Cardiac muscle cell (in vitro differentiated cells and primary cell): ENCODE results near the gene GRIP1. TPM values are rescaled to one million over a fixed set of nuclear protein-coding genes. Genes with fewer than 3 reads are reported as not detected.

Experiments
- DNase-seq, 2 donors: peaks; one replicate each; pipeline versions ENCODE4 v3.0.0 to v3.0.0-alpha.2; 2010 to 2017; ENCODE audit warnings: low read depth in 1 of 2, low spot score in 1 of 2
- H3K27ac ChIP-seq: fragments of 200-600 bp; sonication (generic); 2 replicates; pipeline ENCODE4 v1.5.1; 2016
- H3K27me3 ChIP-seq: fragments of 200-600 bp; sonication (generic); 2 replicates; pipeline ENCODE4 v1.6.0; 2016; ENCODE audit warnings: control low read depth
- H3K36me3 ChIP-seq: fragments of 200-600 bp; sonication (generic); 2 replicates; pipeline ENCODE4 v1.5.1; 2016; ENCODE audit warnings: control low read depth
- H3K4me1 ChIP-seq: fragments of 200-600 bp; sonication (generic); 2 replicates; pipeline ENCODE4 v1.8.1; 2017; ENCODE audit warnings: low read depth, mild to moderate bottlenecking, mixed run types
- H3K4me3 ChIP-seq: fragments of 200-600 bp; sonication (generic); 2 replicates; pipeline ENCODE4 v1.5.1; 2016; ENCODE audit warnings: mild to moderate bottlenecking
- H3K9me3 ChIP-seq: fragments of 200-600 bp; sonication (generic); 2 replicates; pipeline ENCODE4 v1.5.1; 2017; ENCODE audit warnings: low read depth, mild to moderate bottlenecking, control low read depth
- polyA plus RNA-seq: library from polyadenylated mRNA; unstranded; fragments of >200 nt; fragmentation: Nextera tagmentation; extraction: Ambion mirVana; gene quantifications from 2 replicates; pipeline ENCODE4 v1.2.1, GENCODE V29; 2016
- total RNA-seq: library from RNA; depleted of rRNA; stranded (reverse); fragments of >200 nt; gene quantifications from 2 replicates; pipeline ENCODE4 v1.2.3, GENCODE V29; 2016
- TF ChIP-seq, protein P1 (sequence below): IDR thresholded peaks from 2 replicates; pipeline ENCODE4 v1.5.1; 2012; ENCODE audit warnings: low read depth, mild to moderate bottlenecking, low read length

GRIP1 gene
- total and polyA plus RNA-seq, 2 experiments from 2014 or later: 2.6 to 5.2 TPM

- Histone ChIP-seq H3K9me3 (no peaks in the 10 kb centered on the region), H3K4me1 (peaks cover 10% of the 10 kb centered on the region), H3K4me3 (no peak overlapping the region), H3K27me3 (no peaks in the 10 kb centered on the region), H3K27ac (no peak overlapping the region), H3K36me3 (no peaks in the 10 kb centered on the region)
- DNase-seq: no peak
- TF ChIP-seq, protein P1, sequence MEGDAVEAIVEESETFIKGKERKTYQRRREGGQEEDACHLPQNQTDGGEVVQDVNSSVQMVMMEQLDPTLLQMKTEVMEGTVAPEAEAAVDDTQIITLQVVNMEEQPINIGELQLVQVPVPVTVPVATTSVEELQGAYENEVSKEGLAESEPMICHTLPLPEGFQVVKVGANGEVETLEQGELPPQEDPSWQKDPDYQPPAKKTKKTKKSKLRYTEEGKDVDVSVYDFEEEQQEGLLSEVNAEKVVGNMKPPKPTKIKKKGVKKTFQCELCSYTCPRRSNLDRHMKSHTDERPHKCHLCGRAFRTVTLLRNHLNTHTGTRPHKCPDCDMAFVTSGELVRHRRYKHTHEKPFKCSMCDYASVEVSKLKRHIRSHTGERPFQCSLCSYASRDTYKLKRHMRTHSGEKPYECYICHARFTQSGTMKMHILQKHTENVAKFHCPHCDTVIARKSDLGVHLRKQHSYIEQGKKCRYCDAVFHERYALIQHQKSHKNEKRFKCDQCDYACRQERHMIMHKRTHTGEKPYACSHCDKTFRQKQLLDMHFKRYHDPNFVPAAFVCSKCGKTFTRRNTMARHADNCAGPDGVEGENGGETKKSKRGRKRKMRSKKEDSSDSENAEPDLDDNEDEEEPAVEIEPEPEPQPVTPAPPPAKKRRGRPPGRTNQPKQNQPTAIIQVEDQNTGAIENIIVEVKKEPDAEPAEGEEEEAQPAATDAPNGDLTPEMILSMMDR: no peak
Measured at GRCh38 chr12:66683073-66683472, 4.2 kb upstream of the GRIP1 start.

DNA sequence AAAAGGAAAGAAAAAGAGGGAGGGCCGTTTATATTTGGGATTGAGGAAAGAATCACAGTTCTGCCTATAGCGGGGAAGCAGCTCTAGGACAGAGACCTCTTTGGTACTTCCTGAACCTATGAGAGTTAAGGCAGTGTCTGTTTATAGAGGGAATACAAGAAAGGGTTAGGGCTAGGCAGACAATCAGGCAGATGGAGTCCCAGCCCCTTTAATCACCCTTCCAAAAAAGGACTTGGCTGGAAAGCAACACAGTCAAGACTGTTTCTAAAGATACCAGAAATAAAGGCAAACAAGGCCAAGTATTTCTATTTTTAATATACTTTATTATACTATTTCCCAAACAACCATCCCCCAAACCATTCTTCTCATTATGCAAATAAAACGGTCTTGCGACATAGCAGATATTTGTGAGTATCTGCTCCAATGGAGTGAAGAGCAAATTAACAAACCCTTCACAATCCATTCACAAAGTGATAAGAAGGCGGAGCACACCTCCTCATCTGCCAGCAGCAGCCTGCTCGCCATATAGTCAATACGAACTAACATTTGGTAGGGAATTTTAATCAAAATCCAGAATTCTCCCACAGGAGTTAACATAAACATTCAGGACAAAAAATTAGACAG is 697 bp upstream of the GRIP1 start:
- H3K27me3 ChIP-seq: no peaks in the 10 kb centered on the region

DNA sequence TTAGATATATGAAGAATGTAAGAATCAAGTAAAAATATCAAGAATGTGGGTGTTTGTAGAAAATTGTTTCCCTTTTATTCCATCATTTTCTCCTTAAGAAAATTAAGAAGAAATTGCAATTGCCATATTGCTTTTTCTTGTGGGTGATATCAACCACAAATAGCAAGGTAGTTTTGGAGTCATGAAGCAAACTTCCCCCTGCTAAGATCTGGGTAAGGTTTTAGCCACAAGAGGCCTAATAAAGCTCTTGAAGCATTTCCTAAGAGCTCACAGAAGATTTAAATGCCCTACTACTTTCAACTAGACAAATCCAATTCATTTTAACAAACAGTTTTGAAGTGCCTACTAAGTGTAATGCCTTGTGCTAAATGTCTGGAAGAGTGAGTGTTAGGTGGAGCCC is 2.6 kb downstream of the GRIP1 start:
- no peak for DNase-seq
- no peaks in the 10 kb centered on the region for H3K36me3 ChIP-seq
- TF ChIP-seq, protein P1: no peak

More for the DNA sequence above, 697 bp upstream of the GRIP1 start:
- no peak overlapping the region for H3K27ac ChIP-seq
- no peaks in the 10 kb centered on the region for H3K9me3 ChIP-seq
- TF ChIP-seq, protein P1: no peak
- H3K4me3 ChIP-seq: no peak overlapping the region
- peaks cover 4% of the 10 kb centered on the region for H3K4me1 ChIP-seq
- no peaks in the 10 kb centered on the region for H3K36me3 ChIP-seq
- no peak for DNase-seq

GRCh38 chr12:66674495-66675122 is 4.3 kb downstream of the GRIP1 start:
- TF ChIP-seq, protein P1: no peak
- no peaks in the 10 kb centered on the region for H3K9me3 ChIP-seq
- DNase-seq: no peak
- H3K27ac ChIP-seq: no peak overlapping the region
- no peak overlapping the region for H3K4me3 ChIP-seq
- no peaks in the 10 kb centered on the region for H3K36me3 ChIP-seq
- peaks cover 4% of the 10 kb centered on the region for H3K4me1 ChIP-seq
- H3K27me3 ChIP-seq: no peaks in the 10 kb centered on the region

More for the DNA sequence above, 2.6 kb downstream of the GRIP1 start:
- no peaks in the 10 kb centered on the region for H3K27me3 ChIP-seq
- H3K9me3 ChIP-seq: no peaks in the 10 kb centered on the region
- no peak overlapping the region for H3K4me3 ChIP-seq
- H3K27ac ChIP-seq: no peak overlapping the region
- peaks cover 4% of the 10 kb centered on the region for H3K4me1 ChIP-seq

- Histone ChIP-seq H3K9me3 (no peaks in the 10 kb centered on the region), H3K27me3 (no peaks in the 10 kb centered on the region), H3K4me3 (no peak overlapping the region), H3K36me3 (no peaks in the 10 kb centered on the region), H3K4me1 (no peaks in the 10 kb centered on the region), H3K27ac (no peak overlapping the region)
- TF ChIP-seq, protein P1: no peak
- no peak for DNase-seq
Measured at GRCh38 chr12:66669541-66669940, 9.3 kb downstream of the GRIP1 start.
